GM21619 (cell line): ENCODE data around the gene PNPLA7.

Source experiments
- ATAC-seq: cut with Tn5 transposase; IDR thresholded peaks from one replicate; pipeline ENCODE4 v1.9.1; 2021; ENCODE audit not compliant: unreplicated experiment

The PNPLA7 gene

GRCh38 chr9:137497921-137498719 is 52.1 kb downstream of the PNPLA7 start:
- ATAC-seq = no peak

DNA sequence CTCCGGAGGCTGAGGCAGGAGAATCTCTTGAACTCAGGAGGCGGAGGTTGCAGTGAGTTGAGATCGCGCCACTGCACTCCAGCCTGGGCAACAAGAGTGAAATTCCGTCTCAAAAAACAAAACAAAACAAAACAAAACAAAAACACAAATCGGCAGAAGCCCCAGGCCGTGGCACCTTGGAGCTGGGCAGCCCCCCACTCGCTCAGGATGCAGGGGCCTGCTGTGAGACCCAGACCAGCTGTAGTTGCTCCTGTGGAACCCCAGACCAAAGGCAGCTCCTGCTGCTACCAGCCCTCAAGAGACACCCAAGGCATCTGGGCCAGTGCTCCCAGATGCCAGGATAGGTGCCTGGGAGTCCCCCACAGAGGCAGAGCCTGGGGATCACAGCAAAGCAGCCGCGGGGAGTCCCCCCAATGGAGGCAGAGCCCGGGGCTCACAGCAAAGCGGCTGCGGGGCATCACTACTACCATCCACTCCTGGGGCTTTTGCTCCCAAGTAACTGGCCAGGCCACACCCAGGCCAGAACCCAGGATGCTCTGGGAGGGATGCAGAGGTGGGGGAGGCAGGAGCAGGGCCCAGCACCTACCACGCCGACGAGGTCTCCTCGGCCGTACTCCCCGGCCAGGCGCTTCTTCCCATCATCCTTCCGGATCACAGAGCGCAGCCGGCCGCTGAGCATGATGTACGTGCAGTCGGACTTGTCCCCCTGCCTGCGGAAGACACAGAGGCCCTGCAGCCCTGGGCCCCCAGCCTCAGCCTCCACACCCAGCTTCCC is 53.4 kb downstream of the PNPLA7 start:
- ATAC-seq = no peak

DNA sequence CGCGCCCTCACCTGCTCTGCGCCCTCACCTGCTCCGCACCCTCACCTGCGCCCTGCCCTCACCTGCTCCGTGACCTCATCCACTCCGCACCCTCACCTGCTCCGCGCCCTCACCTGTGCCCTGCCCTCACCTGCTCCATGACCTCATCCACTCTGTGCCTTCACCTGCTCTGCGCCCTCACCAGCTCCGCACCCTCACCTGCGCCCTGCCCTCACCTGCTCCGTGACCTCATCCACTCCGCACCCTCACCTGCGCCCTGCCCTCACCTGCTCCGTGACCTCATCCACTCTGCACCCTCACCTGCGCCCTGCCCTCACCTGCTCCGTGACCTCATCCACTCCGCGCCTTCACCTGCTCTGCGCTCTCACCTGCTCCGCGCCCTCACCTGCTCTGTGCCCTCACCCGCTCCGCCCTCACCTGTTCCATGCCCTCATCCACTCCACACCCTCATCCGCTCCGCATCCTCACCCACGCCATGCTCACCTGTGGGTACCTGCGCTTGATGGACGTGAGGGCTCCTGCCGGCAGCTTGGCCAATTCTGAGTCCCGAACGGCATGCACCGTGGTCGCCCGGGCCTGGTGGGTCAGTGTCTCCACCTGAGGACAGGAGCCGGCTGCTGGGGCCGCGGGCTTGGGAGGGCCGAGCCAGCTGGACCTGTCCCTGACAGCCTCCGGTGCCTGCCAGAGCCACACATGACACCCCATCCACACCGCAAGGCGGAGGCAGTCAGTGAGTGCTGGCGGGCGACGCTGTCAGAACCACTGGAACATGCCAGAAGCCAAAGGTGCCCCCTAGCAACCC is 55.5 kb downstream of the PNPLA7 start:
- ATAC-seq = no peak

GRCh38 chr9:137494104-137494544 is 56.1 kb downstream of the PNPLA7 start:
- no peak for ATAC-seq

DNA sequence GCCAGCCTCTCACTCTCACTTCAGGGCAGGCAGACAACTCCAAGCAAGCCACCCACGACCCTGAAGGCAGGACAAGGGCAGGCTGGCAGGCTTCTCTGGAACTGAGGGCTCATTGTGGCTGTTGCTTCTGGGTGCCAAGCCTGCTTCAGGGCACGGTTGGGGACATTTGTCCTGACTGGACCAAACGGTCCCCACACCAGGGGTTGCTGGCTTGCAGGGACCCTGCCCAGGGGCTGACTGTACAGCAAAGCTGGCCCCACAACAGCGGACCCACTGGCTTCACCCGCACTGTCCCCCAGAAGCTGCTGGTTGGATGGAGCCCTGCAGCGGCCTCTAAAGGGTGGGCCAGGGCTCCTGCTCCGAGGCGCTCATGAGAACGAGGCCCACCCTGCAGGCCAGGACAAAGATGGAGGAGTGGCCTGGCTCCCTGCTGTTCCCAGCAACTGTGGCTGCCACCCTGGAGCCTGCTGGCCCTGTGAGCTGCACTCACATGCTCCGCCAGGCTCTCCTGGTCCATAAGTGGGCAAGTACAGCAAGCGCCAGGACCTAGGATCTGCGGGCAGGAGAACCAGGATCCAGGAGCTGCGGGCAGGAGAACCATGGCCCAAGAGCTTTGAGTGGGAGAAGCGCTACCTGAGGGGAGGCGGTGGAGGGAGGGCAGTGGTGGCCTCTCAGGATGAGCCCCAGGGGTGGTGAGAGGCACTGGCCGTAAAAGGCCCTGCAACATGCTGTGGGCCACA is 56.7 kb downstream of the PNPLA7 start:
- ATAC-seq = no peak

GRCh38 chr9:137492464-137493363 is 57.5 kb downstream of the PNPLA7 start:
- ATAC-seq = no peak

- no peak for ATAC-seq
Measured at GRCh38 chr9:137491735-137492432, 58.3 kb downstream of the PNPLA7 start.

- ATAC-seq = no peak
Measured at GRCh38 chr9:137490532-137491186, 59.5 kb downstream of the PNPLA7 start.

DNA sequence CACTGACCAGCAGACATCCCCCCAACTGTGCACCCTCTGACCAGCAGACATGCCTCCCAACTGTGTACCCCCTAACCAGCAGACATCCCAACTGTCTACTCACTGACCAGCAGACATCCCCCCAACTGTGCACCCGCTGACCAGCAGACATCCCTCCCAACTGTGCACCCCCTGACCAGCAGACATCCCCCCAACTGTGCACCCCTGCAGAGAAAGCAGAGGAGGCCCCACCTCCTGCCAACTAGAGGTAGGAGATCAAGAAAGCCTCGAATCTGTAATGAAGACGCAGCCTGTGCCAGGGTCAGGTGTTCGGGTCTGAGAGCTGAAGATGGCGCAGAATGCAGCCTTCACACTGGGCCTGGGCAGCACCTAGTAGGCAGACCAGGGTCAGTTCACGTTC is 61.3 kb downstream of the PNPLA7 start:
- ATAC-seq = no peak

DNA sequence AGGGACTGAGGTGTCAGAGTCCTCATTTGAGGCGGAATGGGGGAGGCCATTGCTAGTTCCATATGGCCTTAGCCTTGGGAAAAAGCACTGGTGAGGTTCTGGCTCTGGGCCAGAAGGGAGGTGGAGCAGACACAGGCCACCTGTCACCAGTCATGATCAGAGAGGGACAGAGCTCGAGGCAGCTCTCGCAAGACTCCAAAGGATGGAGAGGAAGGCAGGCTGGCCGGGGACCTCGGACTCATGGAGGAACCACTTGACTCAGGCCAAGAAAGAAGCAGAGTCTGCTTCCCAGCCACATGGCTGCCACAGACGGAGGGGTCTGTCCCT is 61.9 kb downstream of the PNPLA7 start:
- no peak for ATAC-seq

GRCh38 chr9:137487454-137488326 is 62.5 kb downstream of the PNPLA7 start:
- no peak for ATAC-seq

DNA sequence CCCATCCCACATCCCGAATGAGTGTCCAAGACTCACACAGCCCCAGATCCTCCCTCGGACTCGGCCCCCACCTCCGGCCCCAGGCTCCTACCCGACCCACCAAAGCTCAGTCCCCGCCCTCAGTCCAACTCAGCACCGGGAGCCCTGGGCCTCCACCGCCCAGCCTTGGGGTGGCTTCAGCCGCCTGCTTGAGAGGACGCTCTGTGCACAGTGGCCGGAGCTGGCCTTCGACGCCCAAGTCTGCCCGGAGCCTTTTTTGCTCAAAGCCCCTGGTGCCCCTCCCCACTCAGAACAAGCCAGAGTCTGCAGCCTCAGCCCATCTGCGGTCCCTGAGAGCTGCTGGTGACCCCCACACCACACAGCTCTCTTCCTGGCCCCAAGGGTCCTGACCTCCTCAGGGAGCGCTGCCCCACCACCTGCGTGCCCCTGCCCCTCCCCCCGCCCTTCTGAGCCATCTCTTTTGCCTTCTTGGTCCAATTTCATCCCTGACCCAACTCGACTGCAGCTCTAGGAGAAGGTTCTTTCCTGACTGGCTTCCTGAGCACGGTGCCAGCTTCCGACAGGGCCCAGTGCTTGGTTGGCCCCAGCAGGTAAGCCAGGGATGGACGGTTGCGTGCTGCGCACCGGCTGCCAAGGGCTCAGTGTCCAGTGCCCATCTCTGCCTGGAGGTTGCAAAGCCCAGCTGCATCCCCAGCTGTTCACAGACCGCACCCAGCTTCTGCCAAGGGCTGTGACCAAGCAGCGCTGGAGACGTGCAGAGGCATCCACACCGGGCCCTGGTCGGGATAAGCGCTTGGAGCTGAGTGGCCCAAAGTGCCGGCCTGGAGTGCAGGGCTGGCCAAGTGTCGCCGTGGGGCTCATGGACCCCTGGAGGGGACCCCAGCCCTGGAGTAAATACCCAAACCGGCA is 63.4 kb downstream of the PNPLA7 start:
- ATAC-seq = no peak

DNA sequence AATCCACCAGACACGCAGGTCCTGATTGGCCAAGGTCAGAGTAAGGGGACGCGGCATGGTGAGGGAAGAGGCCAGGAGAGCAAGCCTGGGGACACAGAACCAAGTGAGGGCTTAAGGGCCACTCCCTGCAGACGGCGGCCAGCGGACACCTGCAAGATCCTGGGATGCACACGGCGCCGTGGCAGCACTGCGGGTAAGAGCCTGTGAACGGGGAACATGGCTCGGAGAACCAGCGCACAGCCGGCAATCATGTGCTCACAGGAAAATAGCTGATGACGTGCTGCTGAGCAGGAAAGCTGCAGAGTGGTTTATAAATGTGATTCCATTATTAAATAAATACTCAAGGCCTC is 64.1 kb downstream of the PNPLA7 start:
- no peak for ATAC-seq

DNA sequence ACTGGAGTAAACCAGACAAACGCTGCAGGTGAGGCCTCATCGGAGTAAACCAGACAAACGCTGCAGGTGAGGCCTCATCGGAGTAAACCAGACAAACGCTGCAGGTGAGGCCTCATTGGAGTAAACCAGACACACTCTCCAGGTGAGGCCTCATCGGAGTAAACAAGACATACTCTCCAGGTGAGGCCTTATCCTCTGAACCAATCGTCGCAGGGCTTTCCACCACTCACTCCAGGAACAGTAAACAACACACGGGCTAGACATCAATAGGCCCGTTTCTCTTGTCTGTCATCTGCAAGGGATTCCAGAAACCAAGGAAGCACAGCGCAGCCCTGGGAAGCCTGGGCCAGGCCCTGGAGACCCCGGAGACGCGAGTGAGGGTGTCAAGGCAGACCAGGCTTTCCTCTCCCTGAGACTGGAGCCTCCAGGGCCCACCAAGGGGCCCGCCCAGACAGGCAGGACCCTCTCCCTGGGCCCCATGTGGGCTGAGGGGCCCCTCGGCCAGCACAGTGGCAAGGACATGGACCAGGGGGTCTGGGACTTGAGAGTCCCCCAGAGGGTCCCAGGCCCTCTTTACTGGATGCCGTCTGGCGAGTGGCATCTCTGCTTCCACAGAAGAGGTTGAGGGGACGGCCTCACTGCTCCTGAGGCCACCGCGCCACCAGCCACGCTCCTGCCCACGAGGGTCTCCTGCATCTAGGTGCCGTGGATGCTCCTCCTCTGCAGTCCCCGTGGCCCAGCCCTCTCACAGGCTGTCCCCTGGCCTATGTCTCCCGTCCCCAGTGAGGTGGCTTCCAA is 64.7 kb downstream of the PNPLA7 start:
- ATAC-seq = no peak

- no peak for ATAC-seq
Measured at GRCh38 chr9:137484551-137485315, 65.5 kb downstream of the PNPLA7 start.
